Brain microvascular endothelial cell (primary cell): ENCODE data around the gene MATN1.

ENCODE experiments used
- DNase-seq: peaks from one replicate; pipeline ENCODE4 v3.0.0-alpha.2; 2020
- H3K27ac ChIP-seq: fragments of 250-450 bp; sonication (Bioruptor Pico); 2 replicates; pipeline ENCODE4 v1.5.1; 2020; ENCODE audit warnings: mild to moderate bottlenecking, moderate library complexity
- H3K27me3 ChIP-seq: fragments of 250-450 bp; sonication (Bioruptor Pico); replicated peaks from 2 replicates; pipeline ENCODE4 v1.5.1; 2020; ENCODE audit warnings: mild to moderate bottlenecking
- H3K36me3 ChIP-seq: fragments of 250-450 bp; sonication (Bioruptor Pico); replicated peaks from 2 replicates; pipeline ENCODE4 v1.5.1; 2020; ENCODE audit warnings: mild to moderate bottlenecking
- H3K4me3 ChIP-seq: 2 replicates; pipeline ENCODE4 v1.5.1; 2011; ENCODE audit warnings: low read depth, mild to moderate bottlenecking, control low read depth, low read length, moderate library complexity
- in situ Hi-C: cut with HindIII; loops from 2 replicates; pipeline ENCODE4 v1.10.0; 2017; ENCODE audit warnings: low sequenced_read_pairs, low pct_ligation_motif_present
- TF ChIP-seq, protein P1 (sequence below): IDR thresholded peaks from 2 replicates; pipeline ENCODE4 v1.5.1; 2011; ENCODE audit warnings: low read depth, mild to moderate bottlenecking, moderate library complexity, low read length, control low read depth, inconsistent platforms; ENCODE audit errors: missing control alignments

Gene MATN1

DNA sequence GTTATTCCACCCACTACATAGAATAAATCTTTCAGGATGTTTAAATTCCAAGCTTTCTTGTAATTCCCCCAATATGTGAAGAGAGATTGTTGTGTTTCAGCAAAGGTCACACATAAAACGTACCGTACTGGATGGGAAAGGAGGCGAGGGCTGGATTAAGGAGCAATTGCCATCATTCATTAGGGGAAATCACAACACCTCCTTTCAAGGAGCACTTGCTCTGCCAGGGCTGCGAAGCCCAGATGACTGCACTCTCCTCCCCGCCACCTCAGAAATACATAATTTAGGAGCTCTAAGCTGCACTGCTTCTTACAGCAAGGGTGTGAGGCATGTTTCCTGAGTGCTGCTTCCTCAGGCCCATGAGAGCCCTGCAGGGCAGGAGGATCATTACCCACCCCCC lies 29.6 kb downstream of the MATN1 start:
- no peak overlapping the region for H3K4me3 ChIP-seq
- no peak overlapping the region for H3K27ac ChIP-seq
- in situ Hi-C loops: loop anchor here (25.0 kb wide), 1 partner anchor 1457 kb away; the partner anchor contains the start of genes MECR and PTPRU
- peaks cover 6% of the 10 kb centered on the region for H3K27me3 ChIP-seq
- TF ChIP-seq, protein P1, sequence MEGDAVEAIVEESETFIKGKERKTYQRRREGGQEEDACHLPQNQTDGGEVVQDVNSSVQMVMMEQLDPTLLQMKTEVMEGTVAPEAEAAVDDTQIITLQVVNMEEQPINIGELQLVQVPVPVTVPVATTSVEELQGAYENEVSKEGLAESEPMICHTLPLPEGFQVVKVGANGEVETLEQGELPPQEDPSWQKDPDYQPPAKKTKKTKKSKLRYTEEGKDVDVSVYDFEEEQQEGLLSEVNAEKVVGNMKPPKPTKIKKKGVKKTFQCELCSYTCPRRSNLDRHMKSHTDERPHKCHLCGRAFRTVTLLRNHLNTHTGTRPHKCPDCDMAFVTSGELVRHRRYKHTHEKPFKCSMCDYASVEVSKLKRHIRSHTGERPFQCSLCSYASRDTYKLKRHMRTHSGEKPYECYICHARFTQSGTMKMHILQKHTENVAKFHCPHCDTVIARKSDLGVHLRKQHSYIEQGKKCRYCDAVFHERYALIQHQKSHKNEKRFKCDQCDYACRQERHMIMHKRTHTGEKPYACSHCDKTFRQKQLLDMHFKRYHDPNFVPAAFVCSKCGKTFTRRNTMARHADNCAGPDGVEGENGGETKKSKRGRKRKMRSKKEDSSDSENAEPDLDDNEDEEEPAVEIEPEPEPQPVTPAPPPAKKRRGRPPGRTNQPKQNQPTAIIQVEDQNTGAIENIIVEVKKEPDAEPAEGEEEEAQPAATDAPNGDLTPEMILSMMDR: no peak
- no peaks in the 10 kb centered on the region for H3K36me3 ChIP-seq
- DNase-seq: no peak

- Histone ChIP-seq H3K27me3 (peaks cover 6% of the 10 kb centered on the region), H3K27ac (no peak overlapping the region), H3K4me3 (no peak overlapping the region), H3K36me3 (no peaks in the 10 kb centered on the region)
- TF ChIP-seq, protein P1: no peak
- no peak for DNase-seq
- in situ Hi-C loops: loop anchor here (25.0 kb wide), 1 partner anchor 1456 kb away; the partner anchor contains the start of genes MECR and PTPRU
Observed at GRCh38 chr1:30693366-30693765, 30.0 kb downstream of the MATN1 start.

DNA sequence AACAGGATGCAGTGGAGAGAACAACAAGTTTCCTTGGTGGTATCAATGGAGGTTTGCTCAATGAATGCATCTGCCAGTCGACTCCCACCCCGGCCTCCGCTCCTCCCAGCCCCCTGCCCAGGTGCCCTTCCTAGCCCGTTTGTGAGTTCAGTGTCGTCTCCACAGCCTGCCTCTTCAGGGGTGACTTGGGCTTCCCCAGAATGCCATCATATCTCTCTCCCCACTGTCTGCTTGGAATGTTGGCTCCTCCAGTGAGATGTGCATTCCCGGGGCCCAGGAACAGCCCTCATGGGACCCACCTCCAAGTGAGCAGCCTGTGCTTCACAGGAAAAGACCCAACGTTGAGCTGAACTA lies 30.5 kb downstream of the MATN1 start:
- H3K4me3 ChIP-seq: no peak overlapping the region
- no peaks in the 10 kb centered on the region for H3K36me3 ChIP-seq
- TF ChIP-seq, protein P1: no peak
- no peak overlapping the region for H3K27ac ChIP-seq
- peaks cover 6% of the 10 kb centered on the region for H3K27me3 ChIP-seq
- in situ Hi-C loops: loop anchor here (25.0 kb wide), 1 partner anchor 1456 kb away; the partner anchor contains the start of genes MECR and PTPRU
- DNase-seq: no peak

DNA sequence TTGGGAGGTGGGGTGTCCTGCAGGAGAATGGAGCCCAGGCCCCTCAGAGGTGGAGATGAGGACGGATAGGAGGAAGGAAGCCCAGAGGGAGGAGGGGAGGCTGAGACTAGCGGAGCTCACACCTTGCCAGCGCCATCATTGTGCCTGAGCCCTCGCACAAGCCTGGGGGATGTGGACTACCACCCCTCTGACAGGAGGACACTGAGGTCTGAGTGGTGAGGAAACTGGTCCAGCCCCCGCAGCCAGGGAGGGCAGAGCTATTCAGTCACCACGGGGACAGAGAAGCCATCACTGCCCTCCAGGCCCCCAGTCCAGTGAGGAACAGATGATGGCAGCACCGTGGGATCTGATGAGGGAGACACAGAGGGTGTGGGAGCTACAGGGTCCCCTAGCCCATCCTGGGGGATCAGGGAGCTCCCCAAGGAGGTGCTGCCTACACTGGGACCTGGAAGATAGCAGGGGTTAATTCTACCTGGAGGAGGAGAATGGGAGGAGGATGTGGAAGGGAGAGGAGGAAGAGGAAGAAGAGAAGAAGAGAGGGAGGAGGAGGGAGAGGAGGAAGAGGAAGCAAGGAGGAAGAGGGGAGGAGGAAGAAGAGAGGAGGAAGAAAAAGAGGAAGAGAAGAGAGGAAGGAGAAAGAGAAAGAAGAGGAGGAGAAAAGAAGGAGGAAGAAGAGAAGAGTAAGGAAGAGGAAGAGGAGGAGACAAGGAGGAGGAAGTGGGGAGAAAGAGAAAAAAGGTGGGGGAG lies 31.0 kb downstream of the MATN1 start:
- in situ Hi-C loops: loop anchor here (25.0 kb wide), 1 partner anchor 1455 kb away; the partner anchor contains the start of genes MECR and PTPRU
- no peak for DNase-seq
- Histone ChIP-seq H3K27ac (no peak overlapping the region), H3K27me3 (peaks cover 9% of the 10 kb centered on the region), H3K4me3 (no peak overlapping the region), H3K36me3 (no peaks in the 10 kb centered on the region)
- TF ChIP-seq, protein P1: no peak

GRCh38 chr1:30691480-30691879 lies 31.9 kb downstream of the MATN1 start:
- in situ Hi-C loops: loop anchor here (25.0 kb wide), 1 partner anchor 1454 kb away; the partner anchor contains the start of genes MECR and PTPRU
- TF ChIP-seq, protein P1: no peak
- H3K27me3 ChIP-seq: peaks cover 14% of the 10 kb centered on the region

More at GRCh38 chr1:30691480-30691879, 31.9 kb downstream of the MATN1 start:
- no peak overlapping the region for H3K4me3 ChIP-seq
- H3K36me3 ChIP-seq: no peaks in the 10 kb centered on the region
- H3K27ac ChIP-seq: no peak overlapping the region
- no peak for DNase-seq
